ENCODE measurements around the gene PINK1.
"Not testable (repeated sequence)": the region's sequence is repeated elsewhere in the genome, so short reads cannot be mapped to it uniquely, and the experiment has no call there.

PINK1 gene

DNA sequence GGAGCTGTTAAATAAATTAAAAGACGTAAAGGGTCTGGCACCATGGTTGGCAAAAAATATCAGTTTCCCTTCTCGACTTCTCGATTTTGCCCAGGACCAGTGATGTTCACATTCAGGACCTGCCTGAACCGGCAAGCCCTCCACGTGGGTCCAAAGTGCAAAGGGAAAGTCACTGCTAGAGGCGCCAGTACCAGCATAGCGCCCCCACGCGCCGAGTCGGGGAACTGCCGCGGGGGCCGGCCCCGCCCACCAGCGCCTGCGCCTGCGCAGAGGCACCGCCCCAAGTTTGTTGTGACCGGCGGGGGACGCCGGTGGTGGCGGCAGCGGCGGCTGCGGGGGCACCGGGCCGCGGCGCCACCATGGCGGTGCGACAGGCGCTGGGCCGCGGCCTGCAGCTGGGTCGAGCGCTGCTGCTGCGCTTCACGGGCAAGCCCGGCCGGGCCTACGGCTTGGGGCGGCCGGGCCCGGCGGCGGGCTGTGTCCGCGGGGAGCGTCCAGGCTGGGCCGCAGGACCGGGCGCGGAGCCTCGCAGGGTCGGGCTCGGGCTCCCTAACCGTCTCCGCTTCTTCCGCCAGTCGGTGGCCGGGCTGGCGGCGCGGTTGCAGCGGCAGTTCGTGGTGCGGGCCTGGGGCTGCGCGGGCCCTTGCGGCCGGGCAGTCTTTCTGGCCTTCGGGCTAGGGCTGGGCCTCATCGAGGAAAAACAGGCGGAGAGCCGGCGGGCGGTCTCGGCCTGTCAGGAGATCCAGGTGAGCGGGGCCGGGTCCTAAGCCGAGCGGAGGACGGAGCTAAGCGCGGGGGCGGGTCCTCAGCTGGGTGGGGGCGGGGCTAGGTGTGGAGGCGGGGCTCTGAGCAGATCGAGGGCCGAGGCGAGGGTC, at the start of gene PINK1:
PINK1 (plus strand) TSS at position 269 of the 875 bp plus-strand sequence; CDS start at position 360, 91 bp downstream.
- peak; percentile 61 for DNase-seq

DNA sequence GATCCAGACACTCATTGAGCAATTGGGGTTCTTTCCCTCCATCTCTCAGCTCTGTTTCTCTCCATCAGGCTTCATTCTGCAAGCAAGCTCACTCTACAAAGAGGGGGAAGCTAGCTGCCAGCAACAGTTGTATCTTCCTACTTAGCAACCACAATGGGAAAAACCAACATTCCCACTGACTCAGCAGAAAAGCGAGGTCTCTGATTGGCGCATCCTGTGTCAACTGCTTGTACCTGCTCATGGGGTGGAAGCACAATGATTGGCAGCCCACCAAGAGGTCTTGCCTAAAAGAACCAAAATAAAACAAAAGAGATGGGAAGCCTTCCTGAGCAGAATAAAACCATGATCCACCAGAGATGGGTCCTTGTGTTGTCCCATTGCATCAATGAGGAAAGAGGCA, 48.4 kb upstream of the PINK1 start:
- no peak for DNase-seq

DNA sequence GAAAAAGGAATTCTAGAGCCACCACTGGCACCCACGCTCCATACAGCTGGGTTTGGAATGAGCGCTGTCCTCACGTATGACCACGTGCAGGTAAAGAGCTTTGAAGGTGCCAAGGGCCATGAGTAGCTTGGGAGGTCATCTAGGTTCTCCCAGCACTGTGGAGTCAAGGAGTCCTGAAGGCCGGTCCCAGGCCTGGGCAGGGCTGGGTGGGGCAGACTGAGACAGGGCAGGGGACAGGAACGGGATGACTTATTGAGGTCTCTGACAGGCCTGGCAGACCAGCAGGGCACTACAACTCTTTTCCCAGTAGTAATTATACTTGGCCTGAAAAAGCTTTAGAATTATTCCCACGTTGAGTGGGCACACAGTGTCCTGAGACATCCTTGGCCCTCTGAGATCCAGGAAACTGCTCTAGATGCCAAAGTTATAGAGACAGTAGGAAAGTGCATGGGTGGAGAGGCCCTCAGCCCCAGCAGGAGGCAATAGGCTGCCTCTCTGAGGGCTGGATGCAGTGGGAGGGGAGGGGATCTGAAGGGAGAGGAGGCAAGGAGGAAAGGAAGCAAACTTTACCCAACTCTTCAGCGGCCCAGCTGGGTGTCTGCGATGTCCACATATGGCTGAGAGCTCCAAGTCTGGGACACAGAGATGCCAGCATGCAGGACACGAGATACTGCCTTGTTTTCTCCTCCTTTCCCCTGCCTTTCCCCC, 46.2 kb upstream of the PINK1 start:
- DNase-seq = no peak

DNA sequence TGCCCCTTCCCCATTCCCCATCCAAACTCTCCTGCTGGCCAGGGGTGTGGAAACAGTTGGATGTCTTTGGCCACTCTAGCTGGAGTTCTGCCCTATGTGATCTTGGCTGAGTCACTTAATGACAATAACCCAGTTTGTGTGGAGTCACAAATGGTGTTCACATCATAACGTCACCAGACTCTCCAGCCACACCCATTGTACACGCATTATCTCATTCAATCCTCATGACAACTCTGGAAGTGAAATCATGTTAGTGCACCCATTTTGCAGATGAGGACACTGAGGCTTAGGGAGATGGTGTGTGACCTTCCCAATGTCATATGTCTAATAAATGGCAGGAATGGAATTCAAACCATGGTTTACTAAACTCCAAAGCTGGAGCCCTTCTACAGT, 45.6 kb upstream of the PINK1 start:
- no peak for DNase-seq

DNA sequence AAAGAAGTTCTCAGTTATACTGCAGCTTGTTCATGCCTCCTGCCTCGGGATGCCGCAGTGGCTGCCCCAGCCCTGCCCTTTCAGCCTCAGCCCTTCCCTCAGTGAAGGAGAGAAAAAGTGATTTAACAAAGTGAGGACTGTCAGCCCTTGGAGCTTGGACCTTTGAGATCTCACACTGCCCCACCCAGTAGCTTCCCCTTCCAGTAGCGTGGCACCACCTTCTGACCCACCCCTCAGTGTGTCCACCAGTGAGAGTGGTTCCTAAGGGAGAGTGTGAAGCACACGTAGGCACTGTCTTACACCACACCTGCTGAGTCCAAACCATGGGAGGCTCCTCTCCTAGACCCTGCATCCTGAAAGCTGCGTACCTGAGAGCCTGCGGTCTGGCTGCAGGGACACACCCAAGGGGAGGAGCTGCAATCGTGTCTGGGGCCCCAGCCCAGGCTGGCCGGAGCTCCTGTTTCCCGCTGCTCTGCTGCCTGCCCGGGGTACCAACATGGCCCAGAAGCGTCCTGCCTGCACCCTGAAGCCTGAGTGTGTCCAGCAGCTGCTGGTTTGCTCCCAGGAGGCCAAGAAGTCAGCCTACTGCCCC, 44.5 kb upstream of the PINK1 start, which contains the start of gene CDA:
CDA (plus strand) TSS at position 464 of the 592 bp plus-strand sequence; CDS start at position 497, 33 bp downstream.
- DNase-seq = no peak

DNA sequence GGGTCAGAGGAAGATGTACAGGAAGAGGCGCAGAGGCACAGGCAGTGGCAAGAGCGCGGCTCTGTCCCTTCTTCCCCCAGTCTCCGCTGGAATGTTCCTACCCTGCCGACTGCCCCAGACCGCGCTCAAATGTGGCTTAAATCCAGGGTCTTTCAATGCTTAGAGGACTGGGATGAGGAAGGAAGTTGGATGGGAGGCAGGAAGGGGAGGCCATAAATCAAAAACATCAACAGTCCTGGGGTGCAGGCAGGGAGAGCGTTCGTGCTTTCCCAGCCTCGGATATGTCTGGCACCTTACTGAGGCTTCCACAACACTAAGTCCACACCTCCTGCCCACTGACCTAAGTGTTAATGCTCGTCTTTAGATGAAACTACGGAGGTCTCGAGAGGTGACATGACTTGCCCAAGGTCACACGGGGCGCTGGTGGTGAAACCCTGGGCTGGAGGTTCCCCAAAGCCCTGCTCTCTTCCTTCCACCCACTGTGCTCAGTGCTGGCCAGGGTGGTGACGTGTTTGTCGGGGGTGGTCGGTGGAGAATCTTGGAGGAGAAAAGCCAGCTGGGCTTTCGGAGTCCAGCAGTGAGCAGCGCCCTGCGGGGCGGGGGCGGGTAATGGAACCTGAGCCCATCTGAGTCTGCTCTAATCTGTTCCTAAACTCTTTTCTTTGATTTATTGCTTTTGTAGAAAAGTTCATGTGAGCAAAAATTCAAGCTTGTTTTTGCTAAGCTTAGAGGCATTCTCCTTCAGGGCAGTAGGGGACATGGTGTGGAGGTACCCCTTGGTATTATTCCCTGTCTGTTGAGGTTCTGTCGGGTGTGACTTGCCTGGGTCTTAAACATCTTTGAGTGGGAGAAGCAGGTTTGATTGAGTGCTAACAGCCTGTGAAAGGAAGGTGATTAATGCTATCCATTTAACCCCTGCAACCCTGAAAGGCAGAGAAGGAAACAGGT, 43.7 kb upstream of the PINK1 start:
- no peak for DNase-seq

DNA sequence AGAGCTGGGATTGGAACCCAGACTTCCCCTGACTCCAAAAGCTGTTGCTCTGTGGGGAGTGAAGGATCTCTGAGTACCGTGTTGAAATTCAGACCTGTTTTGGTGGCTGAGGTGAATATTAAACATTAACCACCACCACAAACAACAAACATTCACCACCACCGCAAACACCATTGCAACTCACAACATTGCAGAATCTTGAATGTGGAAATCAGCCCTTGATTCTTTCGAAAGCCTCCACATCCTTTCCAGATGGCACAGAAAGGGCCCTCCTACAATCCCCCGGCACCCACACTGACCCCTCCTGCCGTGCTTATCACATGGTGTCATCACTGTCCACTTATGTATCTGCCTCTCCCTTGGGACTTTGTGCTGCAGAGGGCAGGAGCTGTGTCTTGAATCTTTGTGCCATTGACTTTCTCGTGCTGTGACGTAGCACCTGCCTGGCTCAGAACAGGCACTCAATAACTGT, 42.9 kb upstream of the PINK1 start:
- DNase-seq = no peak

DNA sequence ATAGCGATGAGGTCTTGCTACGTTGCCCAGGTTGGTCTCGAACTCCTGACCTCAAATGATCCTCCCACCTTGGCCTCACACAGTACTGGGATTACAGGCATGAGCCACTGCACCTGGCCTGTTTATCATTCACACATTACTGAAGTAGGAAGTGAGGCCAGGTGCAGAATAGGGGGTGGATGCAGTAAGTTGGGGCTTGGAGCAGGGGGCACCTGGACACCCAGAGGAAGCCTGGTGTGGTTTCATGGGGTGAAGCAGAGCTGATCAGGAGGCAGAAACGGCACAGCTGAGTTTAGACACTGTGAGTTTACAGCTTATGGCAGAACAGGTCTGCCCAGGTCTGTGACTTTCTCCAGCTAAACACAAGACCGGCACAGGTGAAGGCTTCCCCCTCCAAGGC, 39.5 kb upstream of the PINK1 start:
- DNase-seq = no peak

DNA sequence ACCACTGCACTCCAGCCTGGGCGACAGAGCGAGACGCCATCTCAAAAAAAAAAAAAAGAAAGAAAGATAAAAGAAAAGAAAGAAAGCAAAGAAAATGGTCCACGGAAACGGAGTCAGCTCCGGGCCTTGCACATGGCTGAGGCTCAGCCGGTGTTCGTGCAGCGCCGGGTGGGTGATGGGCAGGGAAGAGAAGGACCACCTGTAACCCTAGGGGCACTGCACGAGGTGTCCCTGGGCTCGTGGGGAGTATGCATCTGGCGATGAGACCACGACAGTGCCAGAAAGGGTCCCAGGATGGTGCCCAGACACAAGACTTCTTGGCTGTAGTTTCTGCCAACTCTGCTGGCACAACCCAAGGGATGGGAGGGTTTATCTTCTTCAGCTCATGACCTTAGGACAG, 38.5 kb upstream of the PINK1 start:
- no peak for DNase-seq

DNA sequence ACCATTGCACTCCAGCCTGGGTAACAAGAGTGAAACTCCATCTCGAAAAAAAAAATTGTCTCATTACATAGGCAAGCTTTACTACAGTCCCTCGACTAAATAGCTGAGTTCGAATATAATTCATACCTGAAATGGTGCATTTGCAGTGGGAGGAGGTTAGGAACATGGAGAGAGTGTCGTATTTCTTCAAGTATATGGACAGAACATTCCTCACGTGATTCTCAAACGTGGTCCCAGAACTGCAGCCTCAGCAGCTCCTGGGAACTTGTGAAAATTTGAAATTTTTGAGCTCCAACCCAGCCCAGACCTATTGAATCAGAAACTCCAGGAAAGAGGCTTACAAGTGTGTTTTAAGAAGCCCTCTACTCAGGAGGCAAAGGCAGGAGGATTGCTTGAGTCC, 37.2 kb upstream of the PINK1 start:
- no peak for DNase-seq

DNA sequence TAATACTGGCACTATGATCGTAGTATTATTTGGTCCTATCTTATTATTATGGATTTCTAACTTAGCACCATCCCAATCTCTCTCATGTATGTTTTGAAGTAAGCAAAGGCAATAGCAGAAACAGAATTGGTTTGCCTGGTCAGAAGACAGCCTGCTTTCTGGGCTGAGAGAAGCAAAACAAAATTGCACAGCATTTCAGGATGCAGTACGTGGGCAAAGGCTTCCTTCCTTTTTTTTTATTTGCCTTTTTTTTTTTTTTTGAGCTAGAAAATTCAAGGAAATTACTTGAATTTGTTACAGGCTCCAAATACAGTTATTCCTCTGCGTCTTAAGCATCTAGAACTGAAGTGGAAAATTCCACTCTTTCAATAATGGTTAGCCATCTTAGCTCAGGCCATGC, 35.6 kb upstream of the PINK1 start:
- DNase-seq = no peak

DNA sequence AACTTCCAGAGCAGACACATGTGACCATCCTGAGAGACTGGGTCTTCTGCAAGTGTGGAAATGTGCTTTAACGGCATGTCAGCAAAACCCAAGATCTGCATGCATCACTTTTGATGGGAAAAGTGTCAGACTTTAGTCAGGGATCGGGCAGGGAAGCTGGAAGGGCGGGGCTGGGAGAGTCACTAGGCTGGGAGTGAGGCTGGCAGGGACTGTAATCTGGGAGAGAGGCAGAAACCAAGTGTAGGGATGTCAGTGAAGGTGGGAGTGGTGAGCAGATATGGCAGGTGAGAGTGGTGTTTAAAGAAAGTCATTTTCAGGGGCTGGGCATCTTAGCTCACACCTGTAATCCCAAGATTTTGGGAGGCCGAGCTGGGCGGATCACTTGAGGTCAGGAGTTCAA, 33.1 kb upstream of the PINK1 start:
- no peak for DNase-seq

DNA sequence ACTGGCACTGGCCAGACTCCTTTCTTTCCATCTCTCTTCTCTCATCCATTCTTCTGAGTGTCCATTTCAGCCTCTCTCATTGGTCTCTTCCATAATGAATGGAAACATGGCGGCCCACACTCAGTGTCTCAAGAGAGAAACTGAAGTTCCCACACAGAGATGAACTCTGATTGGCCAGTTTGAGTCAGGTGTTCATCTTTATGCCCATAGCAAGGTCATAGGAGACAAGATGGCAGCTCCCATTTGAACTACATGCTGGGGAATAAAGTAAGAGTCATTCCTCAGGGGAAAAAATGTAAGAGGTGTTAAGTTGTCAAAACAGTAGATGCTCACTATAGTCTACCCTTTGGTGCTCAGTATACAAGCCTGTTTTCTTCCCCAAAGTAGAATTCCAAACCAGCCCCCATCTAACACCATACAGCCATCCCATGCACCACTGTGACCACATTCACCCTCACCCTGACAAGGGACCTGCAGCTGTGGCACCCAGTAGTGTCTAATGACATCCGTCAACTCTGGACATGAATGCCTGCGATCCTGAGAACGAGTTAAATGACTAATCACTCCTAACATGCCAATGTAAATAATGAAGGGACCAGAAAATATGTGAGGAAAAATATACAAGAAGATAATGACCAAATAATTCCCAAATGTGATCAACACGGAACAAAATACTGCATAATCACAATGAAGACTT, 32.0 kb upstream of the PINK1 start:
- DNase-seq = no peak

DNA sequence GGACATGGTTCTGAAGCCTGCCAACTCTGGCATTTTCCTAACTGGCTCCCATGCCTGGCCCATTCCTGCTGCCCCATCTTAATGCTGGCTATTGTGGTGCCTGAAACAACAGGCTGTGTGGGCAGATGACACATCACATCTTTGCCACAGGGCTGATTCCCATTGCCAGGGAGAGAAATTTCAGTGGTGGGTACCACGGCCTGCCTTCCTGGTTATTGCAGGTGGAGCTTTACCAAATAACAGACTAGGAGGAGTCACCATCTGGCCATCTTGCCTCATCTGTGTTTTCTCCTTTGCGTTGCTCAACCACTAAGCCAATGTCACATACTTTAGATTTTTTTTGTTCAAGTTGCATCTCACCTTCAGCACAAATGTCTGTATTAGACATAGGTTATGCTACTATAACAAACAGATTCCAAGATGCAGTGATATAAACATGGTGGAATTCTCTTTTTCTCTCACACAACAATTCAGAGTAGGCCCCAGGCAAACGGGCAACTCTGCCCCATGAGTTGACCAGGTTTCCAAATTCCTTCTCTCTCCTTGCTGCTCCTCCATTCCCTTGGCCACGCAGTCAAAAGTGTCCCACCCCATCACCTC, 30.3 kb upstream of the PINK1 start:
- no peak for DNase-seq

DNA sequence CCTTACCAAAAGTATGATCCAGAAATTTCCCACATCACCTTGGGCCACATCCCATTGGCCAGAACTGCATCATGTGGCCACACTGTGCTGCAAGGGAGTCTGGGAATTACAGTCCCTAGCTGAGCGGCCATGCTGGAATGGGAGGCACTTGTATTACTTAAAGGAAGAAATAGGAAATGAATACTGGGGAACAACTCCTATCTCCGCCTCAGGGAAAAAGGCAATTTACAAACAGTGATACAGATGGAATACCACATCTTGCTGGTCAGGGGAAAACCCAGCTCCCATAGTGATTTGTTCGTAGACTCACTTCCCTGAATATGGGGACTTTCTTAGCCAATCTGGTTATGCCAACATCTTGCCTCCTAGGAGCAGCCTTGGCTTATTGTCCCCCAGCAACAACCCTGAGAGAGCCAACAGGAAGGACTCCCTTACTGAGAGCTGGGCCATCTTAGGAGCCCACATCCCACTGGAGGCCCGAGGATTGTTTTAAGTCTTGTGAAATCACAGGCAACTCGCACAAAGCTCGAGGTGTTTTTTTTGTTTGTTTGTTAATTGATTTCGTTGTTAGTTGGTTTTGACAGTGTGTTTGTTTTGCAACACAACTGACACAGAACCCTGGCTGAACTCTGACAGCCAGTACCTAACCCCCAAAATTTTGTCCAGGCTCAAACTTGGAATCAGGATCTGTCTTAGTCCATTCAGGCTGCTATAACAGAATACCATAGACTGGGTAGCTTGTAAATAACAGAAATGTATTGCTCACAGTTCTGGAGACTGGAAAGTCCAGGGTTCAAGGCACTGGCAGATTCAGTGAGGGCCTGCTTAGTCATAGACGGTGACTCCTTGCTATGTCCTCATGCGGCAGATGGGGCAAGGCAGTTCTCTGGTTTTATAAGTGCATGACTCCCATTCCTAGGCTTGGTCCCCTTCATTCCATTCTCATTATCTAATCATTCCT, 29.5 kb upstream of the PINK1 start:
- DNase-seq = no peak

DNA sequence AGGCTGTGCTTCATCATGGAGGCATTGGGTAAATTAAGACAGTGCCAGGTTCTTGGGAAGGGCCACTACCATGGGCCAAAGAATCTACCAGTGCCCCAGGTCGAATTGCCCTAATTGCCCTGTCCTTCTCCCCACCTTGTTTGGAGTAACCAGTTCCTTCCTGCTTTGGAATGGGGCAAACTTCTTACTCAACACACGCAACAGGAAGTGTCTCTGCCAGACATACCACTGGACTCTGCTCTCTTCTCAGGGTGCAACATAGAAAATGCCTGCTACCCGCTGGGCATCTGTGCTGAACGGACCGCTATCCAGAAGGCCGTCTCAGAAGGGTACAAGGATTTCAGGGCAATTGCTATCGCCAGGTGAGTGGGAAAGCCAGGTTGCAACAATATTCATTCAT, 28.6 kb upstream of the PINK1 start:
- no peak for DNase-seq

DNA sequence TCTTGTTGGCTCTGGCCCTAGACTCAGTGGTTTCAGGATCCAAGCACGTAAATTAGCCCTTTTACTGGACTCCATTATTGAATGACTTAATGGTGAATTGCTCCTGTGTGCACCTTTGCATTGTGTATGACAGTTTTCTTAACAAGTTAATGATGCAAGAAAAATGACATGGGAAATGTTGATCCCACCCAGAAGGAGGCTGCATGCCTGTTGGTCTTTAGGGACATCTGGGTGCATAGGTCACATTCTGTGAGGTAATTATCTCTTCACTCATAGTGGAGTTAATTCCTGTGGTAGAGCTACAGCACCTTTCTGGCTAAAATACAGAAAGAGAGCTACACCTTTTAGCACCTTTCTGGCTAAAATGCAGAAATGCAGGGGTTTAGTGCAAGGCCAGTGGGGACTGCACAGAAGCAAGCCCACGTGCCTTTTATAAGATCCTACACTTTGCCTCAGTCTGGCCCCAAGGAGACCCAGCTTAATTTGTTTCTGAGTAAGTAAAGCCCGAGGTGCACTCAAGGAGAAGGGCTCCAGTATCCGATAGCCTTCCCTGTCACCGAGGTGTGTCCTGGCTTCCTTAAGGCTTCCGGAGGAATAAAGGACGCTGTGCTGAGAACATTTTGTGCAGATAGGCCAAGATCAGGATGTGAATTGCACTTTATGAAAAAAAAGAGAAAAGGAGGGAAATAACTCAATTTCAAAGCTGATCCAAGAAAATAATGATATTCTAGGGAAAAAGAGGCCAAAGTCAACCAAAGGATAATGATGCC, 26.3 kb upstream of the PINK1 start:
- not testable (repeated sequence) for DNase-seq

DNA sequence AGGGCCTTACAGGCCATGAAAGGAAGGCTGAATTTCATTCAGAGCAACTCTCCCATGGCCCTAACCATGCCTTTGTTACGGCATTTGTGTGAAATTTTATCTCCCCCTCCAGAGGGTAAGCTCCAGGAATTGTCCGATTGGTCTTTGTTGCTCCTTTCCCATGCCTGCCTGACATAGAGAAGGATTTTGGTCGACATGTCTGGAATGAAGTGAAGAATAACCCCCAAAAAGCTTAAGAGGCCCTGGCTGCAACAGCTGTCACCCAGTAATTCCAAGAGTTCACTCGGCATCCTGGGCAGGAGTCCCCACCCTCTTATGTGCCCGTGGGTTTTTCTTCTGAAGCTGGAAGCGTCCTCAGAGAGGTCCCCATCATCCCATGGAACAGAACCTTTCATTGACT, 23.7 kb upstream of the PINK1 start:
- no peak for DNase-seq

DNA sequence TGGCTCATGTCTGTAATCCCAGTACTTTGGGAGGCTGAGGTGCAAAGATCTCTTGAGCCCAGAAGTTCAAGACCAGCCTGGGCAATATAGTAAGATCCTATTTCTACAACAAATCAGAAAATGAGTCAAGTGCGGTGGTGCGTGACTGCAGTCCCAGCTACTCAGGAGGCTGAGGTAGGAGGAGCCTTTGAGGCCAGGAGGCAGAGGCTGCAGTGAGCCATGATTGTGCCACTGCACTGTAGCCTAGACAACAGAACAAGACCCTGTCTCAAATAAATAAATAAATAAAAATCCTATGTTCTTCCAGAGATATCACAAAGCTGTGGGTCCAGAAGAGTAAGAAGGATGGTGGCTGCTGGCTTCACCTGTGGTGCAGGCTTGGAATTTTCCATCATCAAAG, 22.3 kb upstream of the PINK1 start:
- DNase-seq = no peak

Measured in NCI-H2107 (cell line).